H9 (cell line): ENCODE measurements around the gene MRPL34. TPM values are rescaled to one million over a fixed set of nuclear protein-coding genes. Genes with fewer than 3 reads are reported as not detected.

Source experiments
- DNase-seq: peaks from one replicate; pipeline ENCODE4 v3.0.0-alpha.2; 2017
- H2AFZ ChIP-seq: one replicate; pipeline ENCODE4 v1.6.1; 2013; ENCODE audit warnings: mild to moderate bottlenecking, low read length, control low read depth, moderate library complexity
- H2AK5ac ChIP-seq: 2 replicates; pipeline ENCODE4 v1.6.1; 2013; ENCODE audit warnings: low read length, control low read depth, mixed read lengths; ENCODE audit not compliant: insufficient read length
- H2BK120ac ChIP-seq: one replicate; pipeline ENCODE4 v1.6.1; 2013; ENCODE audit warnings: low read depth, mild to moderate bottlenecking, low read length, control low read depth, inconsistent platforms; ENCODE audit not compliant: poor library complexity, severe bottlenecking
- H2BK12ac ChIP-seq: 2 replicates; pipeline ENCODE4 v1.6.1; 2013; ENCODE audit warnings: low read length, control low read depth, mixed read lengths, low read depth; ENCODE audit not compliant: insufficient read length
- H2BK15ac ChIP-seq: 2 replicates; pipeline ENCODE4 v1.6.1; 2013; ENCODE audit warnings: low read depth, low read length, control low read depth
- H2BK20ac ChIP-seq: one replicate; pipeline ENCODE4 v1.6.1; 2013; ENCODE audit warnings: low read depth, mild to moderate bottlenecking, low read length, control low read depth, inconsistent platforms; ENCODE audit not compliant: poor library complexity, severe bottlenecking
- H2BK5ac ChIP-seq: 2 replicates; pipeline ENCODE4 v1.6.1; 2013; ENCODE audit warnings: low read length, control low read depth, mixed read lengths; ENCODE audit not compliant: insufficient read length
- H3K14ac ChIP-seq: 2 replicates; pipeline ENCODE4 v1.6.1; 2013; ENCODE audit warnings: low read length, control low read depth; ENCODE audit not compliant: insufficient read depth
- H3K18ac ChIP-seq: 2 replicates; pipeline ENCODE4 v1.6.1; 2013; ENCODE audit warnings: low read depth, mild to moderate bottlenecking, mixed read lengths, low read length, control low read depth; ENCODE audit not compliant: insufficient read length
- H3K23ac ChIP-seq: 2 replicates; pipeline ENCODE4 v1.6.1; 2013; ENCODE audit warnings: low read length, control low read depth, mixed read lengths, low read depth; ENCODE audit not compliant: insufficient read length
- H3K23me2 ChIP-seq: 2 replicates; pipeline ENCODE4 v1.6.1; 2013; ENCODE audit warnings: low read depth, mild to moderate bottlenecking, mixed read lengths, low read length, control low read depth; ENCODE audit not compliant: insufficient read length, poor library complexity, severe bottlenecking
- H3K27ac ChIP-seq: 2 replicates; pipeline ENCODE4 v1.5.1; 2013; ENCODE audit warnings: low read length, control low read depth, mixed read lengths, low read depth; ENCODE audit not compliant: insufficient read length
- H3K27me3 ChIP-seq: 2 replicates; pipeline ENCODE4 v1.6.1; 2013; ENCODE audit warnings: low read length, control low read depth, inconsistent platforms; ENCODE audit not compliant: insufficient read depth
- H3K4ac ChIP-seq: 2 replicates; pipeline ENCODE4 v1.6.1; 2013; ENCODE audit warnings: low read depth, mild to moderate bottlenecking, control low read depth, inconsistent platforms, low read length, moderate library complexity
- H3K4me1 ChIP-seq: 2 replicates; pipeline ENCODE4 v1.6.1; 2013; ENCODE audit warnings: low read length, control low read depth, inconsistent platforms; ENCODE audit not compliant: insufficient read depth
- H3K4me2 ChIP-seq: 2 replicates; pipeline ENCODE4 v1.6.1; 2013; ENCODE audit warnings: low read length, control low read depth, mixed read lengths; ENCODE audit not compliant: insufficient read length, insufficient read depth
- H3K56ac ChIP-seq: 2 replicates; pipeline ENCODE4 v1.6.1; 2013; ENCODE audit warnings: low read depth, mild to moderate bottlenecking, mixed read lengths, low read length, control low read depth; ENCODE audit not compliant: insufficient read length
- H3K79me1 ChIP-seq: 2 replicates; pipeline ENCODE4 v1.6.1; 2013; ENCODE audit warnings: low read depth, mild to moderate bottlenecking, moderate library complexity, low read length, control low read depth, inconsistent platforms; ENCODE audit not compliant: insufficient read depth, poor library complexity, severe bottlenecking
- H3K79me2 ChIP-seq: 2 replicates; pipeline ENCODE4 v1.6.1; 2013; ENCODE audit warnings: low read length, control low read depth, inconsistent platforms; ENCODE audit not compliant: insufficient read depth
- H3K9ac ChIP-seq: 2 replicates; pipeline ENCODE4 v1.6.1; 2013; ENCODE audit warnings: low read length, control low read depth, mixed read lengths; ENCODE audit not compliant: insufficient read length; ENCODE audit errors: extremely low read depth
- H3K9me3 ChIP-seq: one replicate; pipeline ENCODE4 v1.6.1; 2013; ENCODE audit warnings: low read depth, low read length, inconsistent platforms; ENCODE audit not compliant: control insufficient read depth
- H3T11ph ChIP-seq: one replicate; pipeline ENCODE4 v1.6.1; 2013; ENCODE audit warnings: mild to moderate bottlenecking, low read length, control low read depth, inconsistent platforms
- H4K20me1 ChIP-seq: one replicate; pipeline ENCODE4 v1.6.1; 2013; ENCODE audit not compliant: control insufficient read depth, insufficient read length, insufficient read depth
- H4K5ac ChIP-seq: 2 replicates; pipeline ENCODE4 v1.6.1; 2013; ENCODE audit warnings: low read depth, mild to moderate bottlenecking, mixed read lengths, low read length, control low read depth; ENCODE audit not compliant: insufficient read length
- H4K8ac ChIP-seq: replicated peaks from 2 replicates; pipeline ENCODE4 v1.6.1; 2013; ENCODE audit warnings: low read length, control low read depth, mixed read lengths, low read depth; ENCODE audit not compliant: insufficient read length
- H4K91ac ChIP-seq: 2 replicates; pipeline ENCODE4 v1.6.1; 2013; ENCODE audit warnings: low read depth, mild to moderate bottlenecking, moderate library complexity, mixed read lengths, low read length, control low read depth; ENCODE audit not compliant: insufficient read length
- H3K27ac Mint-ChIP-seq, 3 experiments: 2 replicates in 2 of 3; 3 replicates in 1 of 3; pipeline ENCODE4 v1.8.0; 2020 to 2021; ENCODE audit warnings: mixed read lengths in 3 of 3, mild to moderate bottlenecking in 1 of 3, moderate library complexity in 1 of 3
- H3K27me3 Mint-ChIP-seq: 2 replicates; pipeline ENCODE4 v1.8.0; 2021; ENCODE audit warnings: low read depth, mild to moderate bottlenecking, moderate library complexity, mixed read lengths
- H3K36me3 Mint-ChIP-seq, 3 experiments: 2 replicates in 2 of 3; 3 replicates in 1 of 3; pipeline ENCODE4 v1.8.0; 2020 to 2021; ENCODE audit warnings: low read depth in 3 of 3, mixed read lengths in 3 of 3; ENCODE audit not compliant: insufficient read depth in 1 of 3
- H3K4me1 Mint-ChIP-seq, 2 experiments: 2 replicates each; pipeline ENCODE4 v1.8.0; 2020; ENCODE audit warnings: mixed read lengths in 2 of 2
- H3K4me3 Mint-ChIP-seq, 2 experiments: 2 replicates in 1 of 2; 3 replicates in 1 of 2; pipeline ENCODE4 v1.8.0; 2020 to 2021; ENCODE audit warnings: mild to moderate bottlenecking in 2 of 2, mixed read lengths in 2 of 2, moderate library complexity in 1 of 2
- H3K9me3 Mint-ChIP-seq, 2 experiments: 2 replicates in 1 of 2; 3 replicates in 1 of 2; pipeline ENCODE4 v1.8.0; 2020; ENCODE audit warnings: mild to moderate bottlenecking in 2 of 2, mixed read lengths in 2 of 2, moderate library complexity in 1 of 2
- CTCF ChIP-seq: fragments of 200-600 bp; sonication (generic); conservative IDR thresholded peaks from 3 replicates; pipeline ENCODE4 v1.8.0; 2021; ENCODE audit warnings: antibody characterized with exemption, mild to moderate bottlenecking
- WGBS: extraction: QIAGEN DNeasy Blood & Tissue Kit; methylation state at CpG from one replicate; pipeline ENCODE4 v1.1.7; 2013; ENCODE audit warnings: missing lambda C conversion rate, low lambda C conversion rate, mixed read lengths; ENCODE audit not compliant: insufficient read length; ENCODE audit errors: extremely low coverage; 5-methylcytosine and 5-hydroxymethylcytosine counted together
- total RNA-seq: library from RNA; stranded (reverse); gene quantifications from 2 replicates; pipeline ENCODE4 v1.2.1, GENCODE V29; 2021

Gene MRPL34
- total RNA-seq, 1 experiment from 2014 or later = 84.6 TPM

DNA sequence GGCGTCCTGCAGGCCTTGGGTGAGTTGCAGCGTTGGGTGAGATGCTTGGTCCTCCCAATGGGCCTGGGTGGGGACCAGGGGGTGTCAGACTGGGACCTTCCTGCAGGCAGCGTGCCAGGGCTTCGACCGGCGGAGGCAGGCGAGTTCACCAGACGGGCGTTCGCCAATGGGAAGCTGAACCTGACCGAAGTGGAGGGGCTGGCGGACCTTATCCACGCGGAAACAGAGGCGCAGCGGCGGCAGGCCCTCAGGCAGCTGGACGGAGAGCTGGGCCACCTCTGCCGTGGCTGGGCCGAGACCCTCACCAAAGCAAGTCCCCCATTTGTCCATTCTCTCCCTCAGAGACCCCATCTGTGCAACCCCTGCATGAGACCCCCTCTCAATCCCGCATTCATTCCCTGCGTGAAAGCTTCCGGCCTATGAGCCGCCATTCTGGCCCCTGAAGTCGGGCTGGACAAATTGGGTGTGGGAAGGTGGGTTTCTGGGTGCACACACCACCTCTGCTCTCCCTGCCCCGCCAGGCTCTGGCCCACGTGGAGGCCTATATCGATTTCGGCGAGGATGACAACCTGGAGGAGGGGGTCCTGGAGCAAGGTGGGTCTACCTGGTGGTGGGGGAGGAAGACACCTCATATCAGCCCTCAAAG lies 32.9 kb downstream of the MRPL34 start:
- Histone ChIP-seq H3K14ac (no peak overlapping the region), H2BK5ac (no peak overlapping the region), H3K4ac (no peak overlapping the region), H2AFZ (no peak overlapping the region), H3K4me2 (peak overlapping the region; percentile 86), H2BK20ac (no peak overlapping the region), H3K9ac (peak overlapping the region; percentile 68), H2BK15ac (no peak overlapping the region), H4K8ac (no peak overlapping the region), H4K5ac (no peak overlapping the region), H4K20me1 (no peaks in the 10 kb centered on the region), H4K91ac (no peak overlapping the region), H3K18ac (no peak overlapping the region), H2BK12ac (no peak overlapping the region), H2BK120ac (no peak overlapping the region), H3K27me3 (no peaks in the 10 kb centered on the region), H3K9me3 (no peaks in the 10 kb centered on the region), H3K56ac (no peak overlapping the region), H3T11ph (no peak overlapping the region), H3K79me1 (no peaks in the 10 kb centered on the region), H2AK5ac (no peak overlapping the region), H3K27ac (no peak overlapping the region), H3K23ac (no peak overlapping the region), H3K4me1 (peaks cover 2% of the 10 kb centered on the region; the same call in 1 of the 2 replicates), H3K23me2 (peaks cover 25% of the 10 kb centered on the region), H3K79me2 (no peaks in the 10 kb centered on the region)
- Mint-ChIP-seq H3K4me1 (peaks cover 18 to 42% of the 10 kb centered on the region in 2 experiments), H3K36me3 (peaks cover 10 to 28% (median 23%) of the 10 kb centered on the region in 3 experiments; a peak in 5 of 7 replicates), H3K9me3 (no peaks in the 10 kb centered on the region), H3K27me3 (no peaks in the 10 kb centered on the region), H3K27ac (no peak overlapping the region), H3K4me3 (peak overlapping the region; percentile 97 to 98)
- TF ChIP-seq CTCF = no peak
- WGBS = no CpG with 5 or more reads among the region's 30 CpGs
- DNase-seq = no peak
